GM12878 (cell line): Measurements from ENCODE around the gene ROR2.

ENCODE experiments used
- BHLHE40 ChIP-seq, 2 experiments: fragments of 450-650 bp in 1 of 2; IDR thresholded peaks; 2 replicates each; pipeline ENCODE4 v1.6.1; 2011 to 2017; ENCODE audit warnings: low read depth in 2 of 2, borderline replicate concordance in 1 of 2, improper control_type of control experiment in 1 of 2, low read length in 1 of 2, mild to moderate bottlenecking in 1 of 2
- CHD1 ChIP-seq: IDR thresholded peaks from 2 replicates; pipeline ENCODE4 v1.6.1; 2012; ENCODE audit warnings: low read depth, low read length, improper control_type of control experiment
- CHD2 ChIP-seq: IDR thresholded peaks from 2 replicates; pipeline ENCODE4 v1.6.1; 2011; ENCODE audit warnings: low read depth, low read length, improper control_type of control experiment, borderline replicate concordance
- HDAC2 ChIP-seq: fragments of 200-600 bp; sonication (generic); IDR thresholded peaks from 2 replicates; pipeline ENCODE4 v1.6.1; 2017
- IRF4 ChIP-seq: IDR thresholded peaks from 2 replicates; pipeline ENCODE4 v1.6.1; 2011; ENCODE audit warnings: low read depth, low read length
- NRF1 ChIP-seq: conservative IDR thresholded peaks from 2 replicates; pipeline ENCODE4 v1.6.1; 2011; ENCODE audit warnings: mild to moderate bottlenecking, low read depth, low read length, improper control_type of control experiment
- SIX5 ChIP-seq: IDR thresholded peaks from 2 replicates; pipeline ENCODE4 v1.6.1; 2011; ENCODE audit warnings: mild to moderate bottlenecking, low read depth, low read length, moderate library complexity; ENCODE audit not compliant: severe bottlenecking
- SP1 ChIP-seq: IDR thresholded peaks from one replicate; pipeline ENCODE4 v1.6.1; 2011; ENCODE audit warnings: low read depth, low read length
- YY1 ChIP-seq: IDR thresholded peaks from 2 replicates; pipeline ENCODE4 v1.6.1; 2011; ENCODE audit warnings: low read depth, mild to moderate bottlenecking, low read length
- TF ChIP-seq, protein P1 (sequence below), 3 experiments: IDR thresholded peaks in 2 of 3; conservative IDR thresholded peaks in 1 of 3; 2 replicates each; pipeline ENCODE4 v1.5.1; 2011; ENCODE audit warnings: low read depth in 3 of 3, low read length in 3 of 3, mild to moderate bottlenecking in 3 of 3, control low read depth in 2 of 3, moderate library complexity in 2 of 3, inconsistent platforms in 1 of 3, mixed read lengths in 1 of 3; ENCODE audit not compliant: control insufficient read depth in 2 of 3, insufficient read depth in 1 of 3; ENCODE audit errors: extremely low read depth in 1 of 3
- TF ChIP-seq, protein P2 (sequence below): IDR thresholded peaks from 2 replicates; pipeline ENCODE4 v1.6.1; 2012; ENCODE audit warnings: low read depth, low read length, improper control_type of control experiment
- TF ChIP-seq, protein P3 (sequence below): IDR thresholded peaks from 2 replicates; pipeline ENCODE4 v1.6.1; 2012; ENCODE audit warnings: low read depth, low read length, improper control_type of control experiment

DNA sequence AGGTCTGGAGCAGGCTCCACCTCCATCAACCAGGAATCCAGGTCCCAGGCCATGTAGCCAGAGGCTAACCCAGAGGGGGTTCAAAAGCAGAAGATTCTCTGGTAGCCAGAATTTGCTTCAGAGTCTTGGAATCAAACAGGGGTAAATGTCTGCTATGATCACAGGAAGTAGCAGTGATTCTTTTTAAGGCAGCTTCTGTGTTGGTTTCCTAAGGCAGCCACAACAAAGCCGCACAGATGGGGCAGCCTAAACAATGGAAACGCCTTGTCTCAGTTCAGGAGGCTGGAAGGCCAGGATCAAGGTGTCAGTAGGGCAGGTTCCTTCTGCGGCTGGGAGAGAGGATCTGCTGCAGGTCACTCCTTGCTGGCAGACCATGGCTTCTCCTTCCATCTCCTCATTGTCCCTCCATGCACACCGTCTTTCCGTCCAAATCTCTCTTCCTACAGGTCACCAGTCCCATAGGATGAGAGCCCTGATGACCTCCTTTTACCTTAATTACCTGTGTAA, 167.3 kb downstream of the ROR2 start:
- TF ChIP-seq SIX5: no peak
- no peak for TF ChIP-seq HDAC2
- TF ChIP-seq CHD1: no peak
- TF ChIP-seq, protein P1, sequence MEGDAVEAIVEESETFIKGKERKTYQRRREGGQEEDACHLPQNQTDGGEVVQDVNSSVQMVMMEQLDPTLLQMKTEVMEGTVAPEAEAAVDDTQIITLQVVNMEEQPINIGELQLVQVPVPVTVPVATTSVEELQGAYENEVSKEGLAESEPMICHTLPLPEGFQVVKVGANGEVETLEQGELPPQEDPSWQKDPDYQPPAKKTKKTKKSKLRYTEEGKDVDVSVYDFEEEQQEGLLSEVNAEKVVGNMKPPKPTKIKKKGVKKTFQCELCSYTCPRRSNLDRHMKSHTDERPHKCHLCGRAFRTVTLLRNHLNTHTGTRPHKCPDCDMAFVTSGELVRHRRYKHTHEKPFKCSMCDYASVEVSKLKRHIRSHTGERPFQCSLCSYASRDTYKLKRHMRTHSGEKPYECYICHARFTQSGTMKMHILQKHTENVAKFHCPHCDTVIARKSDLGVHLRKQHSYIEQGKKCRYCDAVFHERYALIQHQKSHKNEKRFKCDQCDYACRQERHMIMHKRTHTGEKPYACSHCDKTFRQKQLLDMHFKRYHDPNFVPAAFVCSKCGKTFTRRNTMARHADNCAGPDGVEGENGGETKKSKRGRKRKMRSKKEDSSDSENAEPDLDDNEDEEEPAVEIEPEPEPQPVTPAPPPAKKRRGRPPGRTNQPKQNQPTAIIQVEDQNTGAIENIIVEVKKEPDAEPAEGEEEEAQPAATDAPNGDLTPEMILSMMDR (IDR thresholded peaks at IDR 0.05 in 2 of 3, conservative IDR thresholded peaks at IDR 0.05 in 1 of 3; ENCODE audit: control insufficient read depth in 2 of 3, extremely low read depth in 1 of 3, insufficient read depth in 1 of 3, low read depth in 3 of 3, low read length in 3 of 3): no peak
- TF ChIP-seq, protein P2, sequence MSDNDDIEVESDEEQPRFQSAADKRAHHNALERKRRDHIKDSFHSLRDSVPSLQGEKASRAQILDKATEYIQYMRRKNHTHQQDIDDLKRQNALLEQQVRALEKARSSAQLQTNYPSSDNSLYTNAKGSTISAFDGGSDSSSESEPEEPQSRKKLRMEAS: no peak
- TF ChIP-seq YY1: no peak
- TF ChIP-seq CHD2: no peak
- TF ChIP-seq, protein P3, sequence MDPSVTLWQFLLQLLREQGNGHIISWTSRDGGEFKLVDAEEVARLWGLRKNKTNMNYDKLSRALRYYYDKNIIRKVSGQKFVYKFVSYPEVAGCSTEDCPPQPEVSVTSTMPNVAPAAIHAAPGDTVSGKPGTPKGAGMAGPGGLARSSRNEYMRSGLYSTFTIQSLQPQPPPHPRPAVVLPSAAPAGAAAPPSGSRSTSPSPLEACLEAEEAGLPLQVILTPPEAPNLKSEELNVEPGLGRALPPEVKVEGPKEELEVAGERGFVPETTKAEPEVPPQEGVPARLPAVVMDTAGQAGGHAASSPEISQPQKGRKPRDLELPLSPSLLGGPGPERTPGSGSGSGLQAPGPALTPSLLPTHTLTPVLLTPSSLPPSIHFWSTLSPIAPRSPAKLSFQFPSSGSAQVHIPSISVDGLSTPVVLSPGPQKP: no peak
- no peak for TF ChIP-seq SP1
- no peak for TF ChIP-seq IRF4
- no peak for TF ChIP-seq BHLHE40 (IDR thresholded peaks at IDR 0.05; ENCODE audit: borderline replicate concordance in 1 of 2, low read depth in 2 of 2, low read length in 1 of 2)
- no peak for TF ChIP-seq NRF1
